ENCODE measurements around the gene KCNQ1.

- no peak for TF ChIP-seq CTCF (IDR thresholded peaks at IDR 0.05; ENCODE audit: insufficient read depth, low read length, poor library complexity, severe bottlenecking)
- TF ChIP-seq EZH2phosphoT487 (conservative IDR thresholded peaks at IDR 0.05; ENCODE audit: low read length): no peak
These were observed 364.3 kb downstream of the KCNQ1 start for GRCh38 chr11:2808850-2809846.
